Right hindlimb (tissue), 1 donor: ENCODE results near the gene RXRB.
"Not testable (repeated sequence)": the region's sequence is repeated elsewhere in the genome, so short reads cannot be mapped to it uniquely, and the experiment has no call there.

Source experiments
- DNase-seq: peaks from one replicate; pipeline ENCODE4 v3.0.0-alpha.2; 2018

RXRB gene

DNA sequence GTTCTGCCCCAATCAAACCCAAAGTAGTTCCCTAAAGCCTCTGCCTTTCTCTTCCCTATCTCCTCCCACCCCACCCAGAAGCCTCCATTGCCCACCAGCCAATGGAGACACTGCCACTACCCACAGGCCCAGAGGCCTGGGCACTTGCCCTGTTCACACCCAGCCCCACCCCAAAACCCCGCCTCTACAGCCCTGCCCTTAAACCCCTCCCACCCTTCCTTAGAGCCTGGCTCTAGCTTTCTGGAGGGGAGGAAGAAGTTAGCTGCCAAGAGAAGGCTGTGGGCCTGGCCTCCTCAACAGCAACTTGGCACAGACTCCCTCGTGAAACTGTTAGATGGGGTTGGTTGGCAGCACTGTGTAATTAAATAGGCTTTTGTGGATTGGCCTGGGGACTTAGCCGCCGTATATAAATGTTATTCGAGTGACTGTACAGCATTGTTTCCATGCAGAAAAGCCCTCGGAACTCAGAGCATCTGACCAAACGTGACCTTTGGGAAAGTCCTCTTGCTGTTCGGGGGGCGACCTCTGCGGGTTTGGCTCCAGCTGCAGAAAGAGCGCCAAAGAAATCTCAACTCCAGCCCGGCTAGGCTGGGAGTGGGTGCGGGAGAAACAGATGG, 39.6 kb downstream of the RXRB start:
- peak; percentile 85 for DNase-seq

- DNase-seq, result no peak
Observed at GRCh38 chr6:33160096-33160495, 40.4 kb downstream of the RXRB start.

DNA sequence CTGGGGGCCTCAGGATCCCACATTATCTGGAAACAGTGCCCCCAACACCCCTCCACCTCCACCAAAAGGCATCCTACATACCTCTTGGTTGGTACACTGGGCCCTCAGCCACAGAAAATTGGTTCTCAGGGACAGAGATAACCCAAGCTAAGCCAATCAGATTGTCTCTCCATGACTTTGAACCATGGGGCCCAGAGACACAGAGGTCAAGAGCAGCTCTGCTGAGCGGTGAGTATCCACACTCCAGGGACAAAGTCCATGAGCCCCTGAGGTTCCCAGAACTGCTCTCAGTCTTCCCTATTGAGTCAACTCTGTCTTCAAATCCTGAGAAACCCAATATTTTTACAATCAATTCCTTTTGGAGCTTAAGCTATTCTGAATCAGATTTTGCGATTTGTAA, 43.5 kb downstream of the RXRB start:
- no peak for DNase-seq

GRCh38 chr6:33156561-33156960, 43.9 kb downstream of the RXRB start:
- DNase-seq, result no peak

GRCh38 chr6:33154349-33154748, 46.1 kb downstream of the RXRB start:
- DNase-seq, result no peak

GRCh38 chr6:33151050-33151449, 49.4 kb downstream of the RXRB start:
- DNase-seq, result no peak

DNA sequence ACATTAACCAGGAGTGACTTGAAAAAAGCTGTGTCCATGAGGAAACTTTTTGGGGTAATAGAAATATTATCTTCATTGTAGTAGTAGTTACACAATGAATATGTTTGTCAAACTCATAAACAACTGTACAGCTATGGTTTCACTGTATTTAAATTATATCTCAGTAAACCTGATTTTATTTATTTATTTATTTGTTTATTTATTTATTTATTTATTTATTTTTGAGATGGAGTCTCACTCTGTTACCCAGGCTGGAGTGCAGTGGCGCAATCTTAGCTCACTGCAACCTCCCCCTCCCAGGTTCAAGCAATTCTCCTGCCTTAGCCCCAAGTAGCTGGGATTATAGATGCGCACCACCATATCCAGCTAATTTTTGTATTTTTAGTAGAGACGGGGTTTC, 49.9 kb downstream of the RXRB start:
- DNase-seq, result not testable (repeated sequence)

GRCh38 chr6:33147807-33148666, 52.4 kb downstream of the RXRB start:
- no peak for DNase-seq

GRCh38 chr6:33144373-33144772, 56.1 kb downstream of the RXRB start:
- DNase-seq, result no peak
